HG03575 (cell line): ENCODE data around the gene KIAA1958.

Experiments
- ATAC-seq: cut with Tn5 transposase; IDR thresholded peaks from one replicate; pipeline ENCODE4 v1.9.1; 2021; ENCODE audit not compliant: unreplicated experiment, insufficient number of reproducible peaks, low FRiP score; ENCODE audit errors: extremely low read depth

KIAA1958 gene

GRCh38 chr9:112516769-112517168, 30.1 kb downstream of the KIAA1958 start:
- ATAC-seq: no peak

- no peak for ATAC-seq
Observed at GRCh38 chr9:112520069-112520468, 33.4 kb downstream of the KIAA1958 start.

- no peak for ATAC-seq
Observed at GRCh38 chr9:112520656-112521055, 34.0 kb downstream of the KIAA1958 start.

GRCh38 chr9:112526973-112527372, 40.3 kb downstream of the KIAA1958 start:
- ATAC-seq: no peak

GRCh38 chr9:112527959-112528358, 41.3 kb downstream of the KIAA1958 start:
- no peak for ATAC-seq

GRCh38 chr9:112529316-112529715, 42.7 kb downstream of the KIAA1958 start:
- ATAC-seq: no peak

- ATAC-seq: no peak
Observed at GRCh38 chr9:112530751-112531205, 44.2 kb downstream of the KIAA1958 start.

- ATAC-seq: no peak
Observed at GRCh38 chr9:112531666-112532282, 45.1 kb downstream of the KIAA1958 start.

GRCh38 chr9:112532427-112532826, 45.8 kb downstream of the KIAA1958 start:
- ATAC-seq: no peak

GRCh38 chr9:112533660-112534059, 47.0 kb downstream of the KIAA1958 start:
- ATAC-seq: no peak

GRCh38 chr9:112535301-112535700, 48.7 kb downstream of the KIAA1958 start:
- no peak for ATAC-seq

GRCh38 chr9:112535811-112536210, 49.2 kb downstream of the KIAA1958 start:
- ATAC-seq: no peak

GRCh38 chr9:112537561-112537960, 50.9 kb downstream of the KIAA1958 start:
- ATAC-seq: no peak

- no peak for ATAC-seq
Observed at GRCh38 chr9:112540800-112541199, 54.2 kb downstream of the KIAA1958 start.

GRCh38 chr9:112541685-112542084, 55.1 kb downstream of the KIAA1958 start:
- ATAC-seq: no peak

GRCh38 chr9:112542593-112543292, 56.1 kb downstream of the KIAA1958 start:
- no peak for ATAC-seq

GRCh38 chr9:112544477-112544876, 57.9 kb downstream of the KIAA1958 start:
- no peak for ATAC-seq

GRCh38 chr9:112545237-112545636, 58.6 kb downstream of the KIAA1958 start:
- no peak for ATAC-seq

GRCh38 chr9:112546149-112547012, 59.8 kb downstream of the KIAA1958 start:
- ATAC-seq: no peak

GRCh38 chr9:112548051-112548440, 61.4 kb downstream of the KIAA1958 start:
- ATAC-seq: no peak
